HG03135 (cell line): ENCODE results near the gene RAD51AP2.

ENCODE experiments used
- ATAC-seq: cut with Tn5 transposase; IDR thresholded peaks from one replicate; pipeline ENCODE4 v1.9.1; 2021; ENCODE audit warnings: mild to moderate bottlenecking, moderate library complexity; ENCODE audit not compliant: unreplicated experiment

Gene RAD51AP2

DNA sequence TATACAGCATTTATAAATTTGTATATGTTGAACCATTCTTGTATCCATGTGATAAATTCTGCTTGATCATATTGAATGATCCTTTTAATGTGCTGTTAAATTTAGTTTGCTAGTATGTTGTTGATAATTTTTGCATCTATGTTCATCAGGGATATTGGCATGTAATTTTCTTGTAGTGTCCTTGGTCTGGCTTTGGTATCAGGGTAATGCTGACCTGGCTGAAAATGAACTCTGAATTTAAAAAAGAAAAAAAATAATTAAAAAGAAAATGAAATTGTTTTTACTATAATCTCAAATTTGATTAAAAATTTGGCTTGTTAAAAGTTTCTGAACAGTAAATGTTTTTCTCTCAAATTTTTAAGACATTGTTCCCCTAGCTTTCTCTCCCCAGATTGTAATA lies 46.3 kb downstream of the RAD51AP2 start:
- ATAC-seq, result no peak

GRCh38 chr2:17470855-17471641 lies 47.2 kb downstream of the RAD51AP2 start:
- ATAC-seq, result no peak

DNA sequence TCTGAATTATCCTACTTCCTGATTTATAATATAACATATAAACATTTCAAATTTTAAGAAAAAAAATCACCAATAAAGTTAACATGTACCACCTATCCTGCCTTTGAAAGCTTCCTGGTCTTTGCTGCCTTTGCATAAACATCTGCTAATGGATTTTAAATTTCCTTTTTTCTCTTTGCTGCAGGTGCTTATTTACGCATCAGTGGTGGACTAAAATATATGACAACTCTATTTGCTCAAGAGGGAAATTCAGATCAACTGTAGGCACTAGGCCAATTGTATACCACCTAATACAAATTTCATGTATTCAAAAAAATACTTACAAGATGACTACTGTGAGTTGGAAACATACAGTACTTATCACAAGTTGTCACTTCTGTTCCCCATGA lies 57.2 kb downstream of the RAD51AP2 start:
- ATAC-seq, result no peak
